ENCODE results near the gene IL32.

DNA sequence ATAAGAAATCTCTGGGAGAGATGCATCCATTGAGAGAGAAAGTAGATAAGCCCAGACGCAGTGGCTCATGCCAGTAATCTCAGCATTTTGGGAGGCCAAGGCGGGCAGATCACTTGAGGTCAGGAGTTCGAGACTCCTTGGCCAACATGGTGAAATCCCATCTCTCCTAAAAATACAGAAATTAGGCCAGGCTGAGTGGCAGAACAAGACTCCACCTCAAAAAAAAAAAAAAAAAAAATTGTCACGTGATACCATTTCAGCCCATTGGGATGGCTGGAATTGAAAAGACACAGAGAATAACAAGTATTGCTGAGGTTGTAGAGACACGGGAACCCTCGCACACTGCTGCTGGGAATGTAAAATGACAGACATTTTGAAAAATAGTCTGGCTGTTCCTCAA lies 2.9 kb upstream of the IL32 start:
- TF ChIP-seq, protein P1, sequence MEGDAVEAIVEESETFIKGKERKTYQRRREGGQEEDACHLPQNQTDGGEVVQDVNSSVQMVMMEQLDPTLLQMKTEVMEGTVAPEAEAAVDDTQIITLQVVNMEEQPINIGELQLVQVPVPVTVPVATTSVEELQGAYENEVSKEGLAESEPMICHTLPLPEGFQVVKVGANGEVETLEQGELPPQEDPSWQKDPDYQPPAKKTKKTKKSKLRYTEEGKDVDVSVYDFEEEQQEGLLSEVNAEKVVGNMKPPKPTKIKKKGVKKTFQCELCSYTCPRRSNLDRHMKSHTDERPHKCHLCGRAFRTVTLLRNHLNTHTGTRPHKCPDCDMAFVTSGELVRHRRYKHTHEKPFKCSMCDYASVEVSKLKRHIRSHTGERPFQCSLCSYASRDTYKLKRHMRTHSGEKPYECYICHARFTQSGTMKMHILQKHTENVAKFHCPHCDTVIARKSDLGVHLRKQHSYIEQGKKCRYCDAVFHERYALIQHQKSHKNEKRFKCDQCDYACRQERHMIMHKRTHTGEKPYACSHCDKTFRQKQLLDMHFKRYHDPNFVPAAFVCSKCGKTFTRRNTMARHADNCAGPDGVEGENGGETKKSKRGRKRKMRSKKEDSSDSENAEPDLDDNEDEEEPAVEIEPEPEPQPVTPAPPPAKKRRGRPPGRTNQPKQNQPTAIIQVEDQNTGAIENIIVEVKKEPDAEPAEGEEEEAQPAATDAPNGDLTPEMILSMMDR (conservative IDR thresholded peaks at IDR 0.05; ENCODE audit: low read depth, low read length) = no peak
- no peak for TF ChIP-seq EZH2 (IDR thresholded peaks at IDR 0.05; ENCODE audit: borderline replicate concordance, low read depth, low read length, poor library complexity, severe bottlenecking)

Data from A673 (cell line).